NCI-H1436 treated with DMSO at 0.1 percent for 48 hours (cell line): ENCODE data around the gene KCNIP4.

Source experiments
- DNase-seq: peaks from one replicate; lab custom pipeline; 2025; lab: John Stamatoyannopoulos, UW

The KCNIP4 gene

DNA sequence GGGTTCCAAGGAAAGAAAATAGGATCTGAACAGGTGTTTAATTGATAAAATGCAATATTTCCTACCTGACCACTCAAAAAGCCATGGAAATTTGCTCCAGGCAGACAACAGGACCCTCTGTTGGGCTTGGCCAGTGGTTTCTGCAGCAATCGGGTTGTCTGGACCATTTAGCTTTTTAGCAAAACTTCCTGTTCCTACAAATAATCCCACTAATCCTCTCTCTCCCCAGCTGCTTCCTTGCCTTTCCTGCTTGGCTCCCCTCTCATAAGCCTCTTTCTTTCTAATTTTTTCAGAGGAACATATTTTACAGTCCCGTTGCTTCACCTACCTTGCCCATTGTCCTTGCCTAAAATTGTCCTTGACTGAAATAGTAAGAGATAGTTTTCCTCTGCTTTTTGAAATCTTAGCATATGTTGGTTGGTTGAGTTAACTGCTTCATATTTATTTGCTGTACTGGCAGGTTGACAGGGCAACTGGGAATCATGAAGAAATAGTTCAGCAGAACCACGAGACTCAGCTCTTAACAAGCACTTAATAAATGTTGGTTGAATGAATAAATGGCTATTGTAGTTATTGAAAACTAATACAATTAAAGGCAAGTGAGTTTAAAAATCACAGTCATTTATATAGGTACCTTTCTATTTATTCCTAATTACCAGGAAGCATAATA lies 259.8 kb downstream of the KCNIP4 start:
- no peak for DNase-seq

DNA sequence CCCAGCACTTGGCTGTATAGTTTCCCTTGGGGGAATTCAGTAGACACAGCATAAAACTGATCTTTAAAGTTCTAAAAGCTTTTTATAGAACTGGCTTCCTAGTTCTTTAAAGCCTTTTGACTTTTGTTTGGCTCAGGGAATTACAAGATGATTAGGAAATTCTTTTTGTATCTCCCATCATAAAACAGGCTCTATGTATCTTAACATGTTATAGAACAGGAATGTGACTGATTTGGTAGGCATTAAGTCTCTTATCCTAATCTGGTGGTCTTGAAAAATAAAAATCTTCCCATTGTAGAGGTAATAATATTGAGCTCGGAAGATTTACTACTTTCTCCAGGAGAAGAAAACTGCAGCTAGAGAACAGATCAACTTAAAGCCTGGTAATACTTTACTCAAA lies 262.7 kb downstream of the KCNIP4 start:
- no peak for DNase-seq

DNA sequence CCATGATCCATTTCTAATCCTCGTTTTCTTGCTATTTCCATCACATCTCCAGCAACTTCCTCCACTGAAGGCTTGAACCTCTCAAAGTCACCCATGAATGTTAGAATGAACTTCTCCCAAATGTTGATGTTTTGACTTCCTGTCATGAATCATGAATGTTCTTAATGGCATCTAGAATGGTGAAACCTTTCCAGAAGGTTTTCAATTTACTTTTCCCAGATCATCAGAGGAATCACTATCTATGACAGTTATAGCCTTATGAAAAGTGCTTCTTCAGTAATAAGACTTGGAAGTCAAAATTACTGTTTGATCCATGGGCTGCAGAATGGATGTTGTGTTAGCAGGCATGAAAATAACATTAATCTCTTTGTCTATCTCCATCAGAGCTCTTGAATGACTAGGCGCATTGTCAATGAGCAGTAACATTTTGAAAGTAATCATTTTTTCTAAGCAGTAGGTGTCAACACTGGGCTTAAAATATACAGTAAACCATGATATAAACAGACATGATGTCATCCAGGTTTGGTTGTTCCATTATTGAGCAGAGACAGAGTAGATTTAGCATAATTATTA lies 268.2 kb downstream of the KCNIP4 start:
- DNase-seq, result no peak

DNA sequence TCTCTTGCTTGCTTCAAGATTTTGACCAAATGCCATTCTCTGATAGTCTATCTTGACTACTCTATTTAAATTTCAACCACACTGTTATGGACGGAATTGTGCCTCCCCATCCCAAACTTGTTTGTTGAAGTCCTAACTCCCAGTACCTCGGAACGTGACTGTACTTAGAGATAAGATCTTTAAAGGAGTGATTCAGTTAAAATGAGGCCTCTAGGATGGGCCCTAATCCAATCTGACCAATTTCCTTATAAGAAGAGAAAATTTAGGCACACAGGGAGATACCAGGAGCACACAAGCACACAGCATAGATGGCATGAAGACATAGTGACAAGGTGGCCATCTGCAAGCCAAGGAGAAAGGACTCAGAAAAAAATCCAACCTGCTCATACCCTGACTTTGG lies 269.9 kb downstream of the KCNIP4 start:
- no peak for DNase-seq

DNA sequence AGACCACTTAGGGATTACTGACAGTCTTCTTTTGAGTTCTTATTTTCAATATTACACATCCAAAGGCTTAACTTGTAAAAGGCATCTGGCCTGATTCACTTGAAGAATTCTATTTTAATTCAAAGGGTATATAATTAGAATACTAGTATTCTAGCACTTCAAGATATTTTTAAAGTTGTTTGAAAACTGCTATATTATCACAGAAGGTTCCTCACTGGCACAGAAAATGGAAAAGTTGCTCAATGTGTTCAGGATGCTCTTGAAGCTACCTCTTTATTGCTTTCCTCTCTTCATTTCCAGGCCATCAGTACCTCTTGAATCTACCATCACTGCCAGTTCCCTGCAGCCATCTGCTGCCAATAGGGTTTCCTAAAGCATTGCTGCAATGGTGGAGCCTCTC lies 271.4 kb downstream of the KCNIP4 start:
- DNase-seq, result no peak

DNA sequence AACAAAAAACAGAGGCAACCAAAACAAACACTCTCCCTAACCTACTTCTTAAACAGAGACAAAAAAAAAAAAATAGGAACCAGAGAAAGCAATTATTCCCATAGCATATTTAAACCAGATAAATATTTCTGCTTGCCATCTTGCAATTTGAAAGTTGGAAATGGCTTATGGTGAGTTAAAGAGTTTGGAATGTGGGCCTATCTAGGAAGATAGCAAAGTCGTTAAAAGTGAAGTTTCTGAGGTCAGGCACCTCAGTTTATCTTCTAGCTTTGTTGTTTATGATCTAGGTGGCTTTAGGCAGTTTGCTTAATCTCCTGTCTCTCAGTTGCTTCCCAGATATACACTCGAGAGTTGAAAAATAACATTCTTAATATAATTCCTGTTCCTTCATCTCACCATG lies 284.2 kb downstream of the KCNIP4 start:
- DNase-seq, result no peak

GRCh38 chr4:21656832-21657231 lies 291.7 kb downstream of the KCNIP4 start:
- DNase-seq, result no peak

GRCh38 chr4:21655031-21655430 lies 293.5 kb downstream of the KCNIP4 start:
- DNase-seq, result no peak

- no peak for DNase-seq
Measured at GRCh38 chr4:21652508-21653231, 295.9 kb downstream of the KCNIP4 start.

- DNase-seq, result no peak
Measured at GRCh38 chr4:21649391-21650090, 299.0 kb downstream of the KCNIP4 start.

DNA sequence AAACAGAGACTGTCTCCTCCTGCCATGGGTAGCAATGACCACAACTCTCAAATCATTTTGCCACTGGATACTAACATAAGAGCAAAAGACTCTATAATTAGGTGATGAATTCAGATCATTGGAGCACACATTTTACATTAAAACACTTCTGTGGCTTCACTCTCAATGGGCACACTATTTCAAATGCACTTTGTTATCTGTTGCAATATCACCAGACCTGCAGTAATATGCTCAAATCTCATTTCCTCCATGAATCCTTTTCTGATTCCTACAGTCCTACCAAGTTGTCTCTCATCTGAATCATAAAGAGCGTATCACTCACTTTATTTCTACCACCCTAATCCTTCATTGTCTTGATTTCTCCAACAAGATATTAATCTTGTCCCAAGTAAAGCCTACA lies 302.8 kb downstream of the KCNIP4 start:
- no peak for DNase-seq

DNA sequence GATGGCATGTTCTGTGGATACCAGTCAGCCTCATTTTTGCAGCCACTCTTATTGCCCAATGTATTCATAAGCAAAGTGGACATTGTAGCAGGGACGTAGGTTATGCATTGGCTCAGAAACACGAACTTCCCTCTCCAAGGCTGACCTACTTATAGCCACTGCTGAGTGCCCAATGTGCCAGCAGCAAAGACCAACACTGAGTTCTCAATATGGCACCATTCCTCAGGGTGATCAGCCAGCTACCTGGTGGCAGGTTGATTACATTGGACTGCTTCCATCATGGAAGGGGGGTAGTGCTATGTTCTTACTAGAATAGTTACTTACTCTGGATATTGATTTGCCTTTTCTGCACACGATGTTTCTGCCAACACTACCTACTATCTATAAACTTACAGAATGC lies 306.9 kb downstream of the KCNIP4 start:
- DNase-seq, result no peak

- DNase-seq, result no peak
Measured at GRCh38 chr4:21638171-21638725, 310.3 kb downstream of the KCNIP4 start.

DNA sequence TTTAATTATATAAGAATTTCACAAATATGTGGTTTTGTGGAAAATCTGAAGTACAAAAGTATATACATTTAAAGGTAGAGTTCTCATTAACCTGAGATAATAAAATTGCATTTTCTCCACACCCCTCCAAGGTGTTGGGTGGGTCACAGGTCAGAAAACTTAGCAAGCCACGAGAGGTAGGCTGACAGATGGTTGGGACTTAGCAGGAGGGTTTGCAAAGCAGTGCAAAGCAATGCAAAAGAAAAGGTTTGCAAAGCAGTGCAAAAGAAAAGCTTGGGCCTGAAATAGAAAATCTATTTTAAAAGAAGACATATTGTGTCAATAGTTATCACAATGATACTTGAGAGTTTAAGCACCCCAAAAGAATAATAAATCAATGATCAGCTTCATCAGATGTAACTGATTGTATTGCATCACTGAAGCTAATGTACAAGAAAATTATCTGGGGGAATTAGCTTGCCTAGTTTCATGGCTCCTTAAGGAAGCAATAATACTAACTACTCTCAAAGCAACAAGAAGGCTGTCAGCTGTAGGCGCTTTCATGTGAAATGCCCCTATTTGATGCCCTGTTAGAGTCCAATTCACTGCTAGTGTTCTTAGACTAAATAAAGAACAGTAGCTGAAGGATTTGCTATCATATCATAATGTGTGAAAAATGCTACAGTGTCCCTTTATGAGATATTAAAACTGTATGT lies 319.5 kb downstream of the KCNIP4 start:
- DNase-seq, result no peak

DNA sequence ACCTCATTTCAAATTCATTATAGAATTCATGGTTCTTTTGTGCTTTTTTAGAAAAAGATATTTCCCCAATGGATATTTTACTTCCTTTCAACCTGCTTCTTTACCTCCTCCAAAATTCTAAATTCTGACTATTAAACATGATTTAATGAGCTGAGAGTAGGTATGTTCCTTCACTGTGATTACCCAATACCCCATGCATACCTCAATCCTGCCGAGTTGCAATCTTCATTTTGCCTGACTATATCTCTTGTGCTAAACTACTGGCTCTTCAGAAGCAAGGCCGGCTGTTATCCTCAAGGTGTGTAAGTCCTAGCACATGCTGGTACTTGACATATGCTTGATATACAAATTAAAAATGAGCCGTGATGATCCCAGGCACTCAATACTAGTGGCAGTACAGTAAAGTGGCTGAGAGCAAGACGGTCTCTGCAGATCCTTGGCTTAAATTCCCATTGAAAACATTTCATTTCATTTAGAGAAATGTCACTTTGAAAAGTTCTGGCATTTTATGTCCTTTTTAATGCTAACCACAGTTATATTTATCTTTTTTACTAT lies 320.4 kb downstream of the KCNIP4 start:
- no peak for DNase-seq

GRCh38 chr4:21625447-21625846 lies 323.1 kb downstream of the KCNIP4 start:
- DNase-seq, result no peak

- no peak for DNase-seq
Measured at GRCh38 chr4:21605006-21605405, 343.6 kb downstream of the KCNIP4 start.

DNA sequence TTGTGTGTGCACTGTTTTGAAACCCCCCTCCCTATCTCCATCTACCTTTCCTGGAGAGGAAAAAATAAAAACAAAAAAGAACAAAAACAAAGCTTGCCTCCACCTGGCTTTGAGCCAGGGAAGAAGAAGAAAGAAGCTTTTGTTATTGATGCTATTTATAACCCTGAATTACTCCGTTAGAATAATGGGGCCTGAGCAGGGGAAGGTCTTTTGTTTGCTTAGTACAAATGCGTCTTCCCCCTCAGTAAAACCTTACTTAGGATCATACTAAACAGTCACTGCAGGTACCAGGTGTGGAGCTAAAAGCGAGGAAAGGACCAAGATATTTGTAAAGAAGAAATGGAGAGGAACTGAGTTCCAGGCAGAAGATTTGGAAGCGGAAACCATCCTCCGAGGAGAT lies 352.1 kb downstream of the KCNIP4 start:
- DNase-seq, result no peak

- DNase-seq, result no peak
Measured at GRCh38 chr4:21593671-21594001, 354.9 kb downstream of the KCNIP4 start.

DNA sequence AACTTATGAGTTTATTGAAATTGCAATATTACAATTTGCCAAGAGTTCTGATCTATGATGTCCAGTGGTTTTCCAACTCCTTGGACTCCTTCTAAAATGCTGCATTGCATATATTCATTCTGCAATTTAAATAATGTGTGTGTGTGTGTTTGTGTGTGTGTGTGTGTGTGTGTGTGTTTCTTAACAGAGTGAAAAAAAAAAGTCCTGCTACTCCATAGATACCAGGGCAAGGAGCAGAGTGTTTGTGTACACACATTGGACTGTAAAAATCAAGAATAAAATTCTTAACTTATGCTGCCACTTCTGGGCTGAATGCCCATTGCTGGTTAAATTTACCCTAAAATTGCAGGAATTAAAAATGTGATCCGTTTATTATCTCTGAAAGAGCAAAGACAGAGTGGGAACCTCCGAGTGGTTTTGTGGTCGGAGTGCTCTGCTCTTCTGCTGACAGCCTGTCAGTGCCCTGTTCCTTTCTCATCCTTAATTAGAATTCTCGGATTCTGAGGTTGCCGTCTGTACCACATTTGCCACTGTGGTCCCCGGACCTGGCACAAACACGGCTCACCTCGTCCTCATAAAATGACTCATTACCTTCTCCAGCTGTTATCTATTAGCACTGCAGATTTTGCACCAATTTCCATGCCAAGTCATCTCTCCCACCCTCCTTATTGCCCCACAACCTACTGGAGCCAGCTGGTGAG lies 355.5 kb downstream of the KCNIP4 start:
- DNase-seq, result no peak

- DNase-seq, result no peak
Measured at GRCh38 chr4:21577056-21577455, 371.5 kb downstream of the KCNIP4 start.
